ENCODE measurements around the gene BORCS5.

GRCh38 chr12:12333407-12334366 is 23.2 kb upstream of the BORCS5 start:
- no peak for TF ChIP-seq CTCF (IDR thresholded peaks at IDR 0.05)
- TF ChIP-seq POLR2A (IDR thresholded peaks at IDR 0.05): no peak
- TF ChIP-seq EP300 (IDR thresholded peaks at IDR 0.05): no peak
